ENCODE measurements around the gene SBK3.
"Not testable (repeated sequence)": the region's sequence is repeated elsewhere in the genome, so short reads cannot be mapped to it uniquely, and the experiment has no call there.

SBK3 gene

GRCh38 chr19:55579766-55580621 is 34.7 kb upstream of the SBK3 start:
- peaks cover 7% of the 10 kb centered on the region for H3K36me3 ChIP-seq (ENCODE audit: control insufficient read depth, insufficient read depth, low read length)
- H3K56ac ChIP-seq (ENCODE audit: low read length), result peak overlapping the region; percentile 90
- H3K27ac ChIP-seq (ENCODE audit: low read depth, low read length), result peak overlapping the region; percentile 10
- peaks cover 8% of the 10 kb centered on the region for H3K79me2 ChIP-seq (ENCODE audit: control insufficient read depth, insufficient read depth, low read length)
- H3K9ac ChIP-seq (ENCODE audit: low read length), result peak overlapping the region; percentile 82
- H3K23ac ChIP-seq (ENCODE audit: low read length), result no peak overlapping the region
- H3K4ac ChIP-seq (ENCODE audit: low read depth, low read length), result peak overlapping the region; percentile 95
- no CpG with 5 or more reads among the region's 20 CpGs for WGBS (ENCODE audit: extremely low coverage, insufficient coverage, low lambda C conversion rate)
- DNase-seq, result peak; percentile 63
- H2BK5ac ChIP-seq (ENCODE audit: low read length), result peak overlapping the region; percentile 63
- peaks cover 4% of the 10 kb centered on the region for H3K79me1 ChIP-seq (ENCODE audit: low read length)
- H4K8ac ChIP-seq (ENCODE audit: low read depth, low read length), result peak overlapping the region; percentile 41
- H3K4me2 ChIP-seq (ENCODE audit: low read length), result peak overlapping the region; percentile 72
- H3K4me1 ChIP-seq (ENCODE audit: control insufficient read depth, low read depth, low read length), result no peaks in the 10 kb centered on the region
- H3K18ac ChIP-seq (ENCODE audit: low read length), result peak overlapping the region; percentile 99
- no peak overlapping the region for H2AK5ac ChIP-seq (ENCODE audit: low read length)
- peak overlapping the region; percentile 85 for H3K4me3 ChIP-seq (ENCODE audit: low read length)
- H4K5ac ChIP-seq (ENCODE audit: low read length), result no peak overlapping the region
- H3K27me3 ChIP-seq (ENCODE audit: insufficient read depth, low read length, poor library complexity), result no peaks in the 10 kb centered on the region
- peak overlapping the region; percentile 39 for H2BK120ac ChIP-seq (ENCODE audit: low read depth, low read length)
- no peak overlapping the region for H2BK15ac ChIP-seq (replicated peaks; ENCODE audit: low read depth)

- Histone ChIP-seq H3K4me2 (ENCODE audit: low read length) (peak overlapping the region; percentile 72), H3K4me1 (ENCODE audit: control insufficient read depth, low read depth, low read length) (no peaks in the 10 kb centered on the region), H3K18ac (ENCODE audit: low read length) (no peak overlapping the region), H3K27me3 (ENCODE audit: insufficient read depth, low read length, poor library complexity) (no peaks in the 10 kb centered on the region), H3K56ac (ENCODE audit: low read length) (peak overlapping the region; percentile 90), H3K79me1 (ENCODE audit: low read length) (peaks cover 4% of the 10 kb centered on the region), H2AK5ac (ENCODE audit: low read length) (no peak overlapping the region), H3K23ac (ENCODE audit: low read length) (no peak overlapping the region), H2BK15ac (replicated peaks; ENCODE audit: low read depth) (no peak overlapping the region), H3K4me3 (ENCODE audit: low read length) (no peak overlapping the region), H3K27ac (ENCODE audit: low read depth, low read length) (no peak overlapping the region), H3K4ac (ENCODE audit: low read depth, low read length) (no peak overlapping the region), H4K8ac (ENCODE audit: low read depth, low read length) (no peak overlapping the region), H3K9ac (ENCODE audit: low read length) (peak overlapping the region; percentile 82), H4K5ac (ENCODE audit: low read length) (no peak overlapping the region), H3K79me2 (ENCODE audit: control insufficient read depth, insufficient read depth, low read length) (peaks cover 8% of the 10 kb centered on the region), H2BK120ac (ENCODE audit: low read depth, low read length) (no peak overlapping the region), H3K36me3 (ENCODE audit: control insufficient read depth, insufficient read depth, low read length) (peaks cover 7% of the 10 kb centered on the region), H2BK5ac (ENCODE audit: low read length) (no peak overlapping the region)
- WGBS (ENCODE audit: extremely low coverage, insufficient coverage, low lambda C conversion rate), result no CpG with 5 or more reads among the region's 90 CpGs
- DNase-seq, result no peak
Observed at GRCh38 chr19:55578761-55579747, 33.7 kb upstream of the SBK3 start.

- H4K8ac ChIP-seq (ENCODE audit: low read depth, low read length), result no peak overlapping the region
- H3K4ac ChIP-seq (ENCODE audit: low read depth, low read length), result no peak overlapping the region
- H3K79me1 ChIP-seq (ENCODE audit: low read length), result peaks cover 4% of the 10 kb centered on the region
- no peak for DNase-seq
- H3K56ac ChIP-seq (ENCODE audit: low read length), result no peak overlapping the region
- no peak overlapping the region for H4K5ac ChIP-seq (ENCODE audit: low read length)
- H3K23ac ChIP-seq (ENCODE audit: low read length), result no peak overlapping the region
- no peaks in the 10 kb centered on the region for H3K27me3 ChIP-seq (ENCODE audit: insufficient read depth, low read length, poor library complexity)
- H3K79me2 ChIP-seq (ENCODE audit: control insufficient read depth, insufficient read depth, low read length), result peaks cover 8% of the 10 kb centered on the region
- no peak overlapping the region for H3K4me3 ChIP-seq (ENCODE audit: low read length)
- no peak overlapping the region for H2BK5ac ChIP-seq (ENCODE audit: low read length)
- no CpG with 5 or more reads among the region's 83 CpGs for WGBS (ENCODE audit: extremely low coverage, insufficient coverage, low lambda C conversion rate)
- no peak overlapping the region for H3K4me2 ChIP-seq (ENCODE audit: low read length)
- H3K27ac ChIP-seq (ENCODE audit: low read depth, low read length), result no peak overlapping the region
- H3K36me3 ChIP-seq (ENCODE audit: control insufficient read depth, insufficient read depth, low read length), result peaks cover 7% of the 10 kb centered on the region
- H3K4me1 ChIP-seq (ENCODE audit: control insufficient read depth, low read depth, low read length), result no peaks in the 10 kb centered on the region
- H2AK5ac ChIP-seq (ENCODE audit: low read length), result no peak overlapping the region
- no peak overlapping the region for H3K18ac ChIP-seq (ENCODE audit: low read length)
- H2BK120ac ChIP-seq (ENCODE audit: low read depth, low read length), result no peak overlapping the region
- H2BK15ac ChIP-seq (replicated peaks; ENCODE audit: low read depth), result no peak overlapping the region
- no peak overlapping the region for H3K9ac ChIP-seq (ENCODE audit: low read length)
Observed at GRCh38 chr19:55578031-55578760, 32.9 kb upstream of the SBK3 start.

GRCh38 chr19:55576746-55577145 is 31.4 kb upstream of the SBK3 start:
- no peak for DNase-seq
- peaks cover 4% of the 10 kb centered on the region for H3K79me1 ChIP-seq (ENCODE audit: low read length)
- no peak overlapping the region for H3K4me3 ChIP-seq (ENCODE audit: low read length)
- H3K18ac ChIP-seq (ENCODE audit: low read length), result no peak overlapping the region
- no peak overlapping the region for H4K8ac ChIP-seq (ENCODE audit: low read depth, low read length)
- no peak overlapping the region for H3K4ac ChIP-seq (ENCODE audit: low read depth, low read length)
- peaks cover 8% of the 10 kb centered on the region for H3K79me2 ChIP-seq (ENCODE audit: control insufficient read depth, insufficient read depth, low read length)
- peaks cover 7% of the 10 kb centered on the region for H3K36me3 ChIP-seq (ENCODE audit: control insufficient read depth, insufficient read depth, low read length)
- H2BK120ac ChIP-seq (ENCODE audit: low read depth, low read length), result no peak overlapping the region
- H3K9ac ChIP-seq (ENCODE audit: low read length), result no peak overlapping the region
- no peaks in the 10 kb centered on the region for H3K27me3 ChIP-seq (ENCODE audit: insufficient read depth, low read length, poor library complexity)
- H2AK5ac ChIP-seq (ENCODE audit: low read length), result no peak overlapping the region
- H3K23ac ChIP-seq (ENCODE audit: low read length), result no peak overlapping the region
- no peak overlapping the region for H2BK15ac ChIP-seq (replicated peaks; ENCODE audit: low read depth)
- no peak overlapping the region for H4K5ac ChIP-seq (ENCODE audit: low read length)
- no peaks in the 10 kb centered on the region for H3K4me1 ChIP-seq (ENCODE audit: control insufficient read depth, low read depth, low read length)
- no peak overlapping the region for H3K4me2 ChIP-seq (ENCODE audit: low read length)
- H3K27ac ChIP-seq (ENCODE audit: low read depth, low read length), result no peak overlapping the region
- H3K56ac ChIP-seq (ENCODE audit: low read length), result no peak overlapping the region
- no peak overlapping the region for H2BK5ac ChIP-seq (ENCODE audit: low read length)
- WGBS (ENCODE audit: extremely low coverage, insufficient coverage, low lambda C conversion rate), result no CpG with 5 or more reads among the region's 5 CpGs

GRCh38 chr19:55573929-55574328 is 28.6 kb upstream of the SBK3 start:
- H3K79me2 ChIP-seq (ENCODE audit: control insufficient read depth, insufficient read depth, low read length); H3K56ac ChIP-seq (ENCODE audit: low read length); H2BK15ac ChIP-seq (replicated peaks; ENCODE audit: low read depth); H2AK5ac ChIP-seq (ENCODE audit: low read length); H2BK5ac ChIP-seq (ENCODE audit: low read length); H3K79me1 ChIP-seq (ENCODE audit: low read length); H3K4me1 ChIP-seq (ENCODE audit: control insufficient read depth, low read depth, low read length); H3K4me3 ChIP-seq (ENCODE audit: low read length); H4K8ac ChIP-seq (ENCODE audit: low read depth, low read length); H4K5ac ChIP-seq (ENCODE audit: low read length); H3K36me3 ChIP-seq (ENCODE audit: control insufficient read depth, insufficient read depth, low read length); H2BK120ac ChIP-seq (ENCODE audit: low read depth, low read length); DNase-seq; H3K4ac ChIP-seq (ENCODE audit: low read depth, low read length); H3K9ac ChIP-seq (ENCODE audit: low read length); H3K4me2 ChIP-seq (ENCODE audit: low read length); H3K27ac ChIP-seq (ENCODE audit: low read depth, low read length); H3K23ac ChIP-seq (ENCODE audit: low read length); H3K27me3 ChIP-seq (ENCODE audit: insufficient read depth, low read length, poor library complexity); H3K18ac ChIP-seq (ENCODE audit: low read length): not testable (repeated sequence)
- no CpG with 5 or more reads among the region's 6 CpGs for WGBS (ENCODE audit: extremely low coverage, insufficient coverage, low lambda C conversion rate)
